ENCODE data around the gene MFAP4. TPM values are rescaled to one million over a fixed set of nuclear protein-coding genes. Genes with fewer than 3 reads are reported as not detected.

Gene MFAP4
- total RNA-seq, 5 donors from 2014 or later (not counting 1 experiment from before 2014, with no cell fraction given), result 0.18 to 0.63 (median 0.46) TPM; not detected in 2

DNA sequence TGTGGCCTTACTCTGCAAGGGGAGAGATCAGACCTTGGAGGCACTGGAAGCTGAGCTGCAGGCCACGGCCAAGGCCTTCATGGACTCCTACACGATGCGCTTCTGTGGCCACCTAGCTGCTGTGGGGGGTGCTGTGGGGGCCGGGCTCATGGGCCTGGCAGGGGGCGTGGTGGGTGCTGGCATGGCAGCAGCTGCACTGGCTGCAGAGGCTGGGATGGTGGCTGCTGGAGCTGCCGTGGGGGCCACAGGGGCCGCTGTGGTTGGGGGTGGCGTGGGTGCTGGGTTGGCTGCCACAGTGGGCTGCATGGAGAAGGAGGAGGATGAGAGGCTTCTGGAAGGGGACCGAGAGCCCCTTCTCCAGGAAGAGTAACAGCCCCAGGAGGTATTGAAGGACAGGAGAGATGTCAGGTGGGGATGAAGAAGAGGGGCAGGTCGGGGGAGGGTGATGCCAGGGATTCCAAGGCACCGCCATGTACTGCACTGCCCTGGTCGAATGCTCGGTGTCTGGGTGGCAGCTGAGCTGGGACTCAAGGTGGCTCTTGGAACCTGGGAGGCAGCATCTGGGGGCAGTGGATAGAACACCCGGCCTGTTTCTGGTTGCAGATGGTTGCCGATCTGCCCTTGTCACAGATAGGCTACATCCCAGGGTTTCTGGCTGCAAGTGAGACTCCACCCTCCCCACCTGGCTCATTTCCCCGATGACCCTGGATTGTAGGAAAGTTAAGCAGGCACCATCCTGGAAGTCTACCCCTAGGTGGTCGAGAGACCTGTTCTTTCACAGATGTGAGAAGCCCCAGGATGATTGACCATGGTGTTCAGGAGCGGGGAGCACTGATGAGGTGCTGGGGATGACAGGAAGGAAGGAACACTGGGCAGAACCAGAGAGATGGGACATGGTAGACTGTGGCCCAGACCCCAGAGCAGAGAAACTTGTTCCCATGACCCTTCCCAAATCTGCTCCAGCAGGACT is 29.1 kb upstream of the MFAP4 start:
- Mint-ChIP-seq H3K27ac (no peak overlapping the region), H3K9me3 (no peaks in the 10 kb centered on the region), H3K4me1 (peaks cover 0 to 16% (median 3%) of the 10 kb centered on the region in 3 donors), H3K4me3 (no peak overlapping the region), H3K27me3 (peaks cover 0 to 5% of the 10 kb centered on the region in 2 donors), H3K36me3 (no peaks in the 10 kb centered on the region)
- DNase-seq, result no peak
- peaks cover 0 to 30% of the 10 kb centered on the region in 2 experiments for H3K27me3 ChIP-seq (replicated peaks in 1 of 2; ENCODE audit: control insufficient read depth in 2 of 2, extremely low read depth in 1 of 2, insufficient read depth in 2 of 2, low read length in 1 of 2)
- POLR2A ChIA-PET, result no interaction called here
- no peak for ATAC-seq (replicated peaks in 1 of 4)
- H3K4me3 ChIP-seq (ENCODE audit: control insufficient read depth in 1 of 2, extremely low read depth in 1 of 2, low read length in 1 of 2), result no peak overlapping the region
- no peak overlapping the region for H3K27ac ChIP-seq (ENCODE audit: low read length)
- WGBS (ENCODE audit: insufficient coverage), result 88% methylated on average over 12 of the region's 18 CpGs
- CTCF ChIA-PET, result no interaction called here
- no peaks in the 10 kb centered on the region for H3K4me1 ChIP-seq (ENCODE audit: control insufficient read depth in 1 of 2, extremely low read depth in 1 of 2, insufficient read depth in 2 of 2, low read length in 2 of 2)
- H3K36me3 ChIP-seq (ENCODE audit: control insufficient read depth in 2 of 2, extremely low read depth in 1 of 2, insufficient read depth in 1 of 2, low read length in 1 of 2), result no peaks in the 10 kb centered on the region
- no peaks in the 10 kb centered on the region for H3K9me3 ChIP-seq

DNA sequence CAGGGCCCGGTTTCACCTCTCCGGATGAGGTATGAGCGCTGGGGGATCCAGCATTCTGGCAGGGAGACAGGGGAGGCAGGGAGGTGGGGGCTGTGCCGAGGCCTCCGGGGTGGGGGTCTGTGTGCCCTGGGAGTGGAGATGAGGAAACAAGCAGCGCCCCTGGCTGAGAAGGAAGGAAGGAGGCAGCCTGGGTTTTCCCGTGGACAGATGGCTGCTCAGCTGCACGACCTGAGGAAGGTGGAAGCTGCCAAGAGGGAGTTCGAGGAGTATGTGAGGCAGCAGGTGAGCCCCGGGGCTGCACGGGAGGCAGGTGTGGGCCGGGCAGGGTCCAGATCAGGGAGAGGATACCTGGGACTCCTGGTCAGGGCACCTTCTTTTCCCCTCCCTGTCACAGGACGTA is 28.3 kb upstream of the MFAP4 start:
- H3K27ac Mint-ChIP-seq, result no peak overlapping the region

DNA sequence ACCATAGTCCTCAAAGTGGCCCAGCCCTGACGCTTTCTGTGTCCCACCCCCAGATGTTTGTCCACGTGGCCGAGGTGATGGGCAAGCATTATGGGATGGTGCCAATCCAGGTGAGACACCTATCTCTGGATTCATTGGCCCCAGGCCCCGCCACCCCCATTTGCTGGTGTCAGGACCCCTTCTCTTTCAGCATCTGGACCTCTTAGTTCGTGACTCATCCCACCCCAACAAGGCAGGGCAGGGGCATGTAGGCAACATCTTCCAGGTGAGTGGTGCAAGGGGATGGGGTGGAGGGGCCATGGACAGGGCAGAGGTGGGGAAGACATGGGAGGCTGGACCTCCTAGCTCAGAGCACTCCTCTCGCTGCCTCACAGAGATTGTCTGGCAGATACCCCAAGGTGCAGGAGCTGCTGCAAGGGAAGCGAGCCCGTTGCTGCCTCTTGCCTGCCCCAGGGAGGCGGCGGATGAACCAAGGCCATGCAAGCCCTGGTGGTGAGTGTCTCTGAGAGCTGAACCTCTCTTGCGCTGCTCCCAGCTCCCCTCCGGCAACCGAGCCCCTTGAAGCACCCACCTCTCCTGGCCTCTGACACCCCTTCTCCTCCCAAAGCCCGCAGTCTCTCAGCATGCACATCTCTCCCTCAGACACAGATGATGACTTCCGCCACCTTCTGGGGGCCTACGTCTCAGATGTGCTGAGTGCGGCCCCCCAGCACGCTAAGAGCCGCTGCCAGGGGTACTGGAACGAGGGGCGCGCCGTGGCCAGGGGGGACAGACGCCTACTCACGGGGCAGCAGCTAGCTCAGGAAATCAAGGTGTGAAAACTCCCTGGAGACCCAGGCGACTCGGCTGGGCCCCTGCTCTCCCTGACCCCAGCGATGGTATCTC is 27.6 kb upstream of the MFAP4 start:
- WGBS (ENCODE audit: insufficient coverage), result 85% methylated on average over 24 of the region's 28 CpGs
- no peak overlapping the region for H3K4me3 ChIP-seq (ENCODE audit: control insufficient read depth in 1 of 2, extremely low read depth in 1 of 2, low read length in 1 of 2)
- no peak overlapping the region for H3K4me3 Mint-ChIP-seq
- DNase-seq, result no peak
- no peak overlapping the region for H3K27ac ChIP-seq (ENCODE audit: low read length)
- H3K4me1 Mint-ChIP-seq, result peaks cover 0 to 16% (median 3%) of the 10 kb centered on the region in 3 donors
- H3K27me3 Mint-ChIP-seq, result peaks cover 0 to 5% of the 10 kb centered on the region in 2 donors
- H3K27ac Mint-ChIP-seq, result no peak overlapping the region
- CTCF ChIA-PET, result no interaction called here
- POLR2A ChIA-PET, result interaction anchor here in 1 of 2 donors (0.5 kb wide), 1 partner anchor 250 kb away, joined by 3 read pairs; no protein-coding TSS in a partner anchor
- no peaks in the 10 kb centered on the region for H3K9me3 Mint-ChIP-seq
- H3K4me1 ChIP-seq (ENCODE audit: control insufficient read depth in 1 of 2, extremely low read depth in 1 of 2, insufficient read depth in 2 of 2, low read length in 2 of 2), result no peaks in the 10 kb centered on the region
- ATAC-seq (replicated peaks in 1 of 4), result no peak
- no peaks in the 10 kb centered on the region for H3K9me3 ChIP-seq
- peaks cover 0 to 34% of the 10 kb centered on the region in 2 experiments for H3K27me3 ChIP-seq (replicated peaks in 1 of 2; ENCODE audit: control insufficient read depth in 2 of 2, extremely low read depth in 1 of 2, insufficient read depth in 2 of 2, low read length in 1 of 2)
- no peaks in the 10 kb centered on the region for H3K36me3 ChIP-seq (ENCODE audit: control insufficient read depth in 2 of 2, extremely low read depth in 1 of 2, insufficient read depth in 1 of 2, low read length in 1 of 2)
- H3K36me3 Mint-ChIP-seq, result no peaks in the 10 kb centered on the region

More for the DNA sequence above, 28.3 kb upstream of the MFAP4 start:
- H3K27me3 Mint-ChIP-seq, result peaks cover 0 to 5% of the 10 kb centered on the region in 2 donors
- POLR2A ChIA-PET, result no interaction called here
- Histone ChIP-seq H3K4me3 (ENCODE audit: control insufficient read depth in 1 of 2, extremely low read depth in 1 of 2, low read length in 1 of 2) (no peak overlapping the region), H3K27ac (ENCODE audit: low read length) (no peak overlapping the region), H3K36me3 (ENCODE audit: control insufficient read depth in 2 of 2, extremely low read depth in 1 of 2, insufficient read depth in 1 of 2, low read length in 1 of 2) (no peaks in the 10 kb centered on the region), H3K9me3 (no peaks in the 10 kb centered on the region), H3K27me3 (replicated peaks in 1 of 2; ENCODE audit: control insufficient read depth in 2 of 2, extremely low read depth in 1 of 2, insufficient read depth in 2 of 2, low read length in 1 of 2) (peaks cover 0 to 34% of the 10 kb centered on the region in 2 experiments), H3K4me1 (ENCODE audit: control insufficient read depth in 1 of 2, extremely low read depth in 1 of 2, insufficient read depth in 2 of 2, low read length in 2 of 2) (no peaks in the 10 kb centered on the region)
- no peaks in the 10 kb centered on the region for H3K36me3 Mint-ChIP-seq
- ATAC-seq (replicated peaks in 1 of 4), result no peak
- H3K4me3 Mint-ChIP-seq, result no peak overlapping the region
- 66% methylated on average over 13 of the region's 13 CpGs for WGBS (ENCODE audit: insufficient coverage)
- CTCF ChIA-PET, result no interaction called here
- DNase-seq, result no peak
- no peaks in the 10 kb centered on the region for H3K9me3 Mint-ChIP-seq
- H3K4me1 Mint-ChIP-seq, result peaks cover 0 to 16% (median 3%) of the 10 kb centered on the region in 3 donors

DNA sequence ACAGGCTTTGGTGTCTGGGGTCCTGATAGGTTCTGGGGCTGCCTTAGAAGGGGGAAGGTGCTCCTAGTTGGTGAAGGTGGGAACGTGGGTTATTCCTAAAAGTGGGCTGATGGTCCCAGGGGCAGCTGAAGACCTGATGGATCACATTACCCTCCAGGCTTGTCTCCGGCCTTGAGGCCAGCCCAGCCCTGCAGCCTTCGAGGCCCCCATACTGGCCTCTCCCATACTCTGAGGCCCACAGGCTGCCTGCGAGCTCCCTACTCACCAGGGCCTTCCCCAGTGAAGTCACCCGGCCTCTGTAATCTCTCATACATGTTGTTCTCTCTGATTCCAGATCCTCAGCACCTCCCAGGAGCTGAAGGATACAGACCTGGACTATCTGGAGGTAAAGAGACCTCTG is 26.8 kb upstream of the MFAP4 start:
- peaks cover 0 to 15% (median 3%) of the 10 kb centered on the region in 3 donors for H3K4me1 Mint-ChIP-seq
- ChIA-PET POLR2A (no interaction called here), CTCF (no interaction called here)
- Histone ChIP-seq H3K27ac (ENCODE audit: low read length) (no peak overlapping the region), H3K4me3 (ENCODE audit: control insufficient read depth in 1 of 2, extremely low read depth in 1 of 2, low read length in 1 of 2) (no peak overlapping the region), H3K27me3 (replicated peaks in 1 of 2; ENCODE audit: control insufficient read depth in 2 of 2, extremely low read depth in 1 of 2, insufficient read depth in 2 of 2, low read length in 1 of 2) (peaks cover 0 to 34% of the 10 kb centered on the region in 2 experiments), H3K9me3 (no peaks in the 10 kb centered on the region), H3K4me1 (ENCODE audit: control insufficient read depth in 1 of 2, extremely low read depth in 1 of 2, insufficient read depth in 2 of 2, low read length in 2 of 2) (no peaks in the 10 kb centered on the region), H3K36me3 (ENCODE audit: control insufficient read depth in 2 of 2, extremely low read depth in 1 of 2, insufficient read depth in 1 of 2, low read length in 1 of 2) (no peaks in the 10 kb centered on the region)
- DNase-seq, result no peak
- H3K27me3 Mint-ChIP-seq, result peaks cover 0 to 5% of the 10 kb centered on the region in 2 donors
- H3K4me3 Mint-ChIP-seq, result no peak overlapping the region
- no peak for ATAC-seq (replicated peaks in 1 of 4)
- no peaks in the 10 kb centered on the region for H3K36me3 Mint-ChIP-seq
- H3K27ac Mint-ChIP-seq, result no peak overlapping the region
- 100% methylated on average over 1 of the region's 5 CpGs for WGBS (ENCODE audit: insufficient coverage)
- no peaks in the 10 kb centered on the region for H3K9me3 Mint-ChIP-seq

DNA sequence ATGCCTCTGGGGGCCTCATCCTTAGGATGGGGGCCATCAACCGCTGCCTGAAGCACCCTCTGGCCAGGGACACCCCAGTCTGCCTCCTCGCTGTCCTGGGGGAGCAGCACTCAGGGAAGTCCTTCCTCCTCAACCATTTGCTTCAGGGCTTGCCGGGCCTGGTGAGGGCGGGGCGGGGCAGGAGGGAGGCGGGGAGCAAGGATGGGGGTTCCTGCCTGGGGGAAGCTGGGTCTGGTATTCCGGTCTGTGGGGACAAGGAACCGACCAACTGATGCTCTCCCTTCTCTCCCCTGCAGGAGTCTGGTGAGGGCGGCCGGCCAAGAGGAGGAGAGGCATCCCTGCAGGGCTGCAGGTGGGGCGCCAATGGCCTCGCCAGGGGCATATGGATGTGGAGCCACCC is 26.0 kb upstream of the MFAP4 start:
- DNase-seq (no peak), ATAC-seq (replicated peaks in 1 of 4) (no peak)
- Mint-ChIP-seq H3K27ac (no peak overlapping the region), H3K27me3 (peaks cover 0 to 5% of the 10 kb centered on the region in 2 donors), H3K9me3 (no peaks in the 10 kb centered on the region), H3K36me3 (no peaks in the 10 kb centered on the region), H3K4me3 (no peak overlapping the region), H3K4me1 (peaks cover 0 to 7% (median 3%) of the 10 kb centered on the region in 3 donors)
- Histone ChIP-seq H3K4me3 (ENCODE audit: control insufficient read depth in 1 of 2, extremely low read depth in 1 of 2, low read length in 1 of 2) (no peak overlapping the region), H3K27me3 (replicated peaks in 1 of 2; ENCODE audit: control insufficient read depth in 2 of 2, extremely low read depth in 1 of 2, insufficient read depth in 2 of 2, low read length in 1 of 2) (peaks cover 0 to 34% of the 10 kb centered on the region in 2 experiments), H3K36me3 (ENCODE audit: control insufficient read depth in 2 of 2, extremely low read depth in 1 of 2, insufficient read depth in 1 of 2, low read length in 1 of 2) (no peaks in the 10 kb centered on the region), H3K4me1 (ENCODE audit: control insufficient read depth in 1 of 2, extremely low read depth in 1 of 2, insufficient read depth in 2 of 2, low read length in 2 of 2) (no peaks in the 10 kb centered on the region), H3K9me3 (no peaks in the 10 kb centered on the region), H3K27ac (ENCODE audit: low read length) (no peak overlapping the region)
- WGBS (ENCODE audit: insufficient coverage), result 92% methylated on average over 2 of the region's 12 CpGs
- POLR2A ChIA-PET, result no interaction called here
- CTCF ChIA-PET, result interaction anchor here in 1 of 2 donors (0.6 kb wide), 1 partner anchor 25 kb away, joined by 3 read pairs; no protein-coding TSS in a partner anchor

DNA sequence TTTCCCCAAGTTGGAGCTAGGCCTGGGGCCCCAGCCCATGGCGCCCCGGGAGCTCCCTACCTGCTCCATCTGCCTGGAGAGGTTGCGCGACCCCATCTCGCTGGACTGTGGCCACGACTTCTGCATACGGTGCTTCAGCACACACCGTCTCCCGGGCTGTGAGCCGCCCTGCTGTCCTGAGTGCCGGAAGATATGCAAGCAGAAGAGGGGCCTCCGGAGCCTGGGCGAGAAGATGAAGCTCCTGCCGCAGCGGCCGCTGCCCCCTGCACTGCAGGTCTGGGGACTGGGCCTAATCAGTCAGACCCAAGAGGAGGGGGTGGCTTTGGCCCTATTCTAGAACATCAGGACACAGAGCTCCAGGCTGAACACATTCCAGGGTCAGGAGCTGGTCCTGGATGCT is 25.5 kb upstream of the MFAP4 start:
- WGBS (ENCODE audit: insufficient coverage), result 93% methylated on average over 16 of the region's 16 CpGs
- Histone ChIP-seq H3K4me1 (ENCODE audit: control insufficient read depth in 1 of 2, extremely low read depth in 1 of 2, insufficient read depth in 2 of 2, low read length in 2 of 2) (no peaks in the 10 kb centered on the region), H3K36me3 (ENCODE audit: control insufficient read depth in 2 of 2, extremely low read depth in 1 of 2, insufficient read depth in 1 of 2, low read length in 1 of 2) (no peaks in the 10 kb centered on the region), H3K27me3 (replicated peaks in 1 of 2; ENCODE audit: control insufficient read depth in 2 of 2, extremely low read depth in 1 of 2, insufficient read depth in 2 of 2, low read length in 1 of 2) (peaks cover 0 to 34% of the 10 kb centered on the region in 2 experiments), H3K9me3 (no peaks in the 10 kb centered on the region), H3K4me3 (ENCODE audit: control insufficient read depth in 1 of 2, extremely low read depth in 1 of 2, low read length in 1 of 2) (no peak overlapping the region), H3K27ac (ENCODE audit: low read length) (no peak overlapping the region)
- Mint-ChIP-seq H3K36me3 (no peaks in the 10 kb centered on the region), H3K27me3 (peaks cover 0 to 5% of the 10 kb centered on the region in 2 donors), H3K9me3 (no peaks in the 10 kb centered on the region), H3K4me1 (peaks cover 0 to 2% (median 0%) of the 10 kb centered on the region in 3 donors), H3K4me3 (no peak overlapping the region), H3K27ac (no peak overlapping the region)
- no peak for ATAC-seq (replicated peaks in 1 of 4)
- CTCF ChIA-PET, result interaction anchor here in 1 of 2 donors (0.6 kb wide), 1 partner anchor 25 kb away, joined by 3 read pairs; no protein-coding TSS in a partner anchor
- POLR2A ChIA-PET, result no interaction called here
- no peak for DNase-seq
